Memory B cell (primary cell): ENCODE data around the gene NAA40.
"Not testable (repeated sequence)": the region's sequence is repeated elsewhere in the genome, so short reads cannot be mapped to it uniquely, and the experiment has no call there.

Source experiments
- ATAC-seq: fragments of 150-1000 bp; cut with Tn5 transposase; 2 replicates; pipeline ENCODE4 v1.10.0; 2021; ENCODE audit warnings: low read depth, mild to moderate bottlenecking, moderate library complexity
- DNase-seq, 2 donors: peaks; one replicate each; pipeline ENCODE4 v3.0.0; 2022; ENCODE audit warnings: low spot score in 2 of 2
- H3K27ac Mint-ChIP-seq: one replicate; pipeline ENCODE4 v1.8.0; 2022; ENCODE audit warnings: mild to moderate bottlenecking, moderate library complexity, mixed read lengths
- H3K27me3 Mint-ChIP-seq: one replicate; pipeline ENCODE4 v1.8.0; 2022; ENCODE audit warnings: mixed read lengths
- H3K36me3 Mint-ChIP-seq: one replicate; pipeline ENCODE4 v1.8.0; 2022; ENCODE audit warnings: mild to moderate bottlenecking, mixed read lengths
- H3K4me1 Mint-ChIP-seq: one replicate; pipeline ENCODE4 v1.8.0; 2022; ENCODE audit warnings: mixed read lengths
- H3K4me3 Mint-ChIP-seq: one replicate; pipeline ENCODE4 v1.8.0; 2022; ENCODE audit warnings: mild to moderate bottlenecking, moderate library complexity, mixed read lengths
- H3K9me3 Mint-ChIP-seq: one replicate; pipeline ENCODE4 v1.8.0; 2022; ENCODE audit warnings: mixed read lengths

NAA40 gene

DNA sequence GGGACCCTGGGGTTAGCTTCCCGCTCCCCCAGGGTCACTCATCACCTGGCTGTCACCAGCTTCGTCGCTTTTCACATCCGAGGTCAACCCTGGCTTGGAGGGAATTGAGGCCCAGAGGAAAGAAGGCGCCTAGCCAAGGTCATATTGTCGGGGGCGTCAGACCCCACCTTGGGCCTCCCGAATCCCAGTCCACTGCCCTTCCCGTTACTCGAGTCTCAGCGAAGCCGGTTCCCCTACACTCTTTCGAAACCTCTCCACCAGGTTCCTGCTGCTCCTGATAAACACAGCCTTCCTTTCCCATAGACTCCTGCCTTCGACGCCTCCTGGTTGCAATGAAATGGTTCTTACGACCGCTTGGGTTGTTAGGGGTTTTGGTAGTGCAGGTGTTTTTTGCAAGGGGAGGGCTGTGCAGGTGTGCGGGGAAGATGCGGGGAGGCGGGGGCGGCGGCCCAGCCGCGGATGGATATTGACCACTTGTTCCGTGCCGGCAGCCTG is 642 bp downstream of the NAA40 start:
- Mint-ChIP-seq H3K4me3 (peak overlapping the region; percentile 95), H3K27me3 (no peaks in the 10 kb centered on the region), H3K9me3 (no peaks in the 10 kb centered on the region), H3K4me1 (peaks cover 27% of the 10 kb centered on the region), H3K27ac (peak overlapping the region; percentile 76), H3K36me3 (peaks cover 2% of the 10 kb centered on the region)
- ATAC-seq (no peak), DNase-seq (no peak)

DNA sequence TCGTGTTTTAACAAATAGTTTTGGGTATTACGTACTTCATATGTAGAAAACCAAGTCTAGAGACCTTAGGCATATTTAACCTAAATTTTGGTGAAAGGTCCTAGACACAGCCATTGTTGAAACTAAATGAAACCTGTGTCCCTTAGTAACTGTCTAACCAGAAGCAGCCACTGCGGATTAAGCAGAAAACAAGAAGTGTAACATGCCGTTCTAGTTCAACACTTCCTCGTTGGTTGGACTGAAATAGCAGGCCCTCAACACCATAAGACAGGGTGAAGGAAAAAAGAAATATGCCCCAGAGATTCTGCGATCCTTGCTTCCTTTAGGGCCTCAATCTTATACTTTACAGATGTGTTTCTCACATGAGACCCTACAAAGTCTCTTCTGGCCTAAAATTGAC is 2.0 kb downstream of the NAA40 start:
- Mint-ChIP-seq H3K27me3 (no peaks in the 10 kb centered on the region), H3K27ac (peak overlapping the region; percentile 87), H3K36me3 (peaks cover 2% of the 10 kb centered on the region), H3K4me1 (peaks cover 27% of the 10 kb centered on the region), H3K9me3 (no peaks in the 10 kb centered on the region), H3K4me3 (peak overlapping the region; percentile 73)
- DNase-seq, result no peak
- peak; percentile 15 for ATAC-seq

DNA sequence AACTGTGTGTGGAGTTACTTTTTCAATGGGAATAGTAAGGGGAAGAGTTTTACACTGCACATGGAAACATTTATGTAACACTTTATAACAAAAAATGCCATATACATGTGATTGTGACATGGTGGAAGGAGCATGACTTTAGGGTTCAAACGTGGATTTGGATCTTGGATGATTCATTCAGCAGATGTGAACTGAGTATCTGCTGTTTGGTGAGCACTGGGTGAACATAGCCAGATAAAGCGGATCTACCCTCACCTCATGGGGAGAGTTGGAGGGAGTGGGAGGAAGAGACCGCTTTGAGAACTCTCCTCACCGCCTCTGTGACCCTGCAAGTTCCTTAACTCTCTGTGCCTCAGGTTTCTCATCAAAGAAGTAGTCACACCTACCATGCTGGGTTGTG is 3.1 kb downstream of the NAA40 start:
- Mint-ChIP-seq H3K4me1 (peaks cover 26% of the 10 kb centered on the region), H3K36me3 (peaks cover 2% of the 10 kb centered on the region), H3K27ac (peak overlapping the region; percentile 87), H3K9me3 (no peaks in the 10 kb centered on the region), H3K27me3 (no peaks in the 10 kb centered on the region), H3K4me3 (no peak overlapping the region)
- ATAC-seq (no peak), DNase-seq (no peak)

DNA sequence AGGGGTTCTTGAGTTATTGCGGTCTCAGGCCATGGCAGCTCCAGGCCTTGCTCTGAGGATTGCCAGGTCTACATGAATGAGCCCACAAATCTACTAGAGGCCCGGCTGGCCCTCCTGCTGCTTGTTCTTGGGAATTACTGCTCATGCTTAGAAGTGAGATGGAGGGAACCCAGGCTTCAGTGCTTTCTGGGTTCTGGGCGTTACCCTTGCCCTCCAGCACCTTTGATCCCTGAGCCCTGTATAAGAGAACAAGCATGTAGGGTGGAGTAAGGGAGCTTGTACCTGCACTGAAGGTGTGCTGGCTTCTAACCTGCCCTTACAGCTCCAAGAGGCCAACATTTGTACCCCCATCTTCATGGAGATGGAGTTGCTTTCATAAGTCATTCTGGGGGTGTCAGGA is 4.0 kb downstream of the NAA40 start:
- H3K4me3 Mint-ChIP-seq, result no peak overlapping the region
- ATAC-seq (no peak), DNase-seq (no peak)
- H3K27me3 Mint-ChIP-seq, result no peaks in the 10 kb centered on the region
- no peaks in the 10 kb centered on the region for H3K9me3 Mint-ChIP-seq
- H3K27ac Mint-ChIP-seq, result no peak overlapping the region
- peaks cover 2% of the 10 kb centered on the region for H3K36me3 Mint-ChIP-seq
- peaks cover 26% of the 10 kb centered on the region for H3K4me1 Mint-ChIP-seq

DNA sequence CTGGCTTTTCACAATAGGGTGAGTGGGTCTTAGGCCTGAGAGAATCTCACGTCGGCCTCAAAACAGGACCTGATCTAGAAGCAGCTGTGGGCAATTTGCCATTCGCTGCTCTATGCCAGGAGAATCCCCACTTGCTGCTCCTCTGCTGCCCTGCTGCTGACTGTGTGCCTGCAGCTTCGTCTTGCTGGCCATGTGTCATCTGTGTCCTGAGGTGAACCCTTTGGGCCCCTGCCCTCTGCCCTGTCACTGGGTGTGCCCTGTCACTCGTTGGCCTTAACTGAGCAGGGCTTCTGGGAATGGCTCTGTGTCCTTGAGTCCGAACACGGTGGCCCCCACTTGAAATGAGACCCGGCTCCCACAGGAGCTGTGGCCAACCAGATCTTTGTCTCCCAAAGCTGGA is 6.2 kb downstream of the NAA40 start:
- H3K36me3 Mint-ChIP-seq, result peaks cover 2% of the 10 kb centered on the region
- no peak overlapping the region for H3K27ac Mint-ChIP-seq
- peaks cover 18% of the 10 kb centered on the region for H3K4me1 Mint-ChIP-seq
- ATAC-seq (no peak), DNase-seq (no peak)
- no peaks in the 10 kb centered on the region for H3K27me3 Mint-ChIP-seq
- H3K9me3 Mint-ChIP-seq, result no peaks in the 10 kb centered on the region
- no peak overlapping the region for H3K4me3 Mint-ChIP-seq

DNA sequence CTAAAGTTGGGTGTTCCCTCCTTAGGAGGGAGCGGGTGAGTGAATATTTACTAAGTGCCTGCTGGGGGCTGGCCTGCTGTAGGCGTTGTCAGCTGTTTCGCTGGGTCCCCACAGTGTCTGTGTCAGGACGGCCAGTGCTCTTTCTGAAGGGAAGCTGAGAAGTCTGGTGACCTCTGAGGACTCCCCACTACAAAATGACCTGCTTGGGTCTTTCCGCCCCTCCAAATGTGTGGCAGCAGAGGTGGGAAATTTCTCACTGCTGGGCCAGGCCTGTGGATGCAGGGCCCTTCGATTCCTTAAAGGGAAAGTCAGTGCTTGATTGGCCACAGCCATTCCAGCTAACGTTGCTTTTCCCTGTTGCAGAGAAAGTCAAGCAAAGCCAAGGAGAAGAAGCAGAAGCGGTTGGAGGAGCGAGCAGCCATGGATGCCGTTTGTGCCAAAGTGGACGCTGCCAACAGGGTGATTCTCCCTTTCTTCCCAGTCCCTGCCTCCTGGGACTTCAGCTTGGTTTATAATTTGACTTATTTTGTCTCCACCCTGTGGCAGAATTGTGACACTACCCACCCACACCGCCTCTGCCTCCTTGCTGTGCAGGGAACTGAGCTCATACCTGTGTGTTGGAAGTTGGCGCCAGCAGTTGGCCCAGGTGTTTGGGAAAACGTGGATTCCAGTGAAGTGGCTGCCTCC is 6.8 kb downstream of the NAA40 start:
- Mint-ChIP-seq H3K36me3 (peaks cover 2% of the 10 kb centered on the region), H3K9me3 (no peaks in the 10 kb centered on the region), H3K27me3 (no peaks in the 10 kb centered on the region), H3K4me1 (peaks cover 14% of the 10 kb centered on the region), H3K4me3 (no peak overlapping the region), H3K27ac (no peak overlapping the region)
- peak; percentile 71 for ATAC-seq
- peak; percentile 31 to 33 for DNase-seq

DNA sequence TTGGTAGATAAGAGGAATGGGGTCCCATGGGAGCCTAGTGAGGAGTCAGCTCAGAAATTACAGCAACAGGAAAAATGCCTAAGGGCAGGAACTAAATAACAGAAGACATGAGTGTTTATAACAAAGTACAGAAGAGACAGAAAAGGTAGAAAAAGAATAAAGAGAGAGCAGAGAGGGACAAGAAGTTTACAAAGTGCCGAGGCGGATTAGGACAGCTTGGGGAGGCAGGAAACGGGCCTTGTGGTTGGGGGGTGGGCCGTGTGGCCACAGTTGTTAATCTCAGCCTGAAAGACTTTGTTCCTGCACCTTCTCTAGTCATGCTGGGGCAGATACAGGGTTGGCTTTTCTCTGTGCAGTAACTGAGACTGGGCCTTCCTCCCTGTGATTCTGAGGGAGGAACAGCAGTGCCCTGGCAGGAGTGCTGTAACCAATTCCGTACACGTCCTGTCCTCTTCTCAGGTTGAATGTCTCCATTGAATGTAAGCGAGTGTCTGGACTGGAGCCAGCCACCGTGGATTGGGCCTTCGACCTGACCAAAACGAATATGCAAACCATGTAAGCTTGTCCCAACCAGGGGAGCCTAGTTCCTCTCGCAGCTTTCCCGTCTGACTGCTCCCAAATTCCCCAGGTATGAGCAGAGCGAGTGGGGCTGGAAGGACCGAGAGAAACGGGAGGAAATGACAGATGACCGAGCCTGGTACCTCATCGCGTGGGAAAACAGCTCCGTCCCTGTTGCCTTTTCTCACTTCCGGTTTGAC is 13.2 kb downstream of the NAA40 start:
- Mint-ChIP-seq H3K27me3 (no peaks in the 10 kb centered on the region), H3K4me1 (peaks cover 13% of the 10 kb centered on the region), H3K4me3 (peak overlapping the region; percentile 24), H3K9me3 (no peaks in the 10 kb centered on the region), H3K36me3 (peaks cover 21% of the 10 kb centered on the region), H3K27ac (peak overlapping the region; percentile 26)
- ATAC-seq (peak; percentile 24), DNase-seq (no peak)

DNA sequence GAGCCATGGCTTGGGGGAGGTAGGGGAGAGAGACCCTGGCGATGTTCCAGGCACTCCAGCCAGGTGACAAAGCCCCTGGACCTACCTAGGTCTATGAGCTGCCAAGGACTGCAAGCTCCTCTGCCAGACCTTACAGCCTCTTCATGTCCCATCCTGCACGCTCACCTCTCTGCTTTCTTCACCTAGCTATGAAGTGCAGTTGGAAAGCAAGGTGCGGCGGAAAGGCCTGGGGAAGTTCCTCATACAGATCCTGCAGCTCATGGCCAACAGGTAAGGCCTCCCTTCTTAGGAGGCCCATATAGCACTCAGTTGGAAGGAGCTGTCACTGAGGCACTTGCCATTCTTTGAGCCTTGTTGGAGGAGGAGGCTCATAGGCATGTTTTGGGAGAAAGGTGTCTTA is 13.8 kb downstream of the NAA40 start:
- DNase-seq (no peak), ATAC-seq (no peak)
- Mint-ChIP-seq H3K36me3 (peaks cover 21% of the 10 kb centered on the region), H3K4me3 (no peak overlapping the region), H3K27ac (no peak overlapping the region), H3K4me1 (peaks cover 13% of the 10 kb centered on the region), H3K9me3 (no peaks in the 10 kb centered on the region), H3K27me3 (no peaks in the 10 kb centered on the region)

DNA sequence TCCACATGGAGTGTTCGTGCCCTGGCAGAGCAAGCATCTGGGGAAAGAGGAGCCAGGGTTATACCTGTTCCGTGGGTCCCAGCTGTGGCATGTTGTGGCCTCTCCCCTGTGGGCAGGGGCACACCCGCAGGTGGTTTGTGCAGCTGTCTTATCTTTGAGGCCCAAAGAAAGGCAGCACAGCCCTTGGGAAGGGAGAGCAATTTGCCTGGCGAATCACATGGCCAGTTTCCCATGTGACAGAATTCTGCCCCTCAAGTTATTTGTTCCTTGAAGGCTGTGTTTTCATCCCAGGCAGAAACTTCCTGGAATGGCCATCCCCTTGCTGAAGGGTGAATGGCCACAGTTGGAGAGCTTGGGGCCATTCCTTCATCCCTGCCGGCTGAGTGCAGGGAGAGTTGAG is 19.2 kb downstream of the NAA40 start:
- no peak overlapping the region for H3K27ac Mint-ChIP-seq
- ATAC-seq (no peak), DNase-seq (no peak)
- H3K4me3 Mint-ChIP-seq, result no peak overlapping the region
- H3K27me3 Mint-ChIP-seq, result no peaks in the 10 kb centered on the region
- H3K36me3 Mint-ChIP-seq, result peaks cover 19% of the 10 kb centered on the region
- peaks cover 2% of the 10 kb centered on the region for H3K4me1 Mint-ChIP-seq
- H3K9me3 Mint-ChIP-seq, result no peaks in the 10 kb centered on the region

DNA sequence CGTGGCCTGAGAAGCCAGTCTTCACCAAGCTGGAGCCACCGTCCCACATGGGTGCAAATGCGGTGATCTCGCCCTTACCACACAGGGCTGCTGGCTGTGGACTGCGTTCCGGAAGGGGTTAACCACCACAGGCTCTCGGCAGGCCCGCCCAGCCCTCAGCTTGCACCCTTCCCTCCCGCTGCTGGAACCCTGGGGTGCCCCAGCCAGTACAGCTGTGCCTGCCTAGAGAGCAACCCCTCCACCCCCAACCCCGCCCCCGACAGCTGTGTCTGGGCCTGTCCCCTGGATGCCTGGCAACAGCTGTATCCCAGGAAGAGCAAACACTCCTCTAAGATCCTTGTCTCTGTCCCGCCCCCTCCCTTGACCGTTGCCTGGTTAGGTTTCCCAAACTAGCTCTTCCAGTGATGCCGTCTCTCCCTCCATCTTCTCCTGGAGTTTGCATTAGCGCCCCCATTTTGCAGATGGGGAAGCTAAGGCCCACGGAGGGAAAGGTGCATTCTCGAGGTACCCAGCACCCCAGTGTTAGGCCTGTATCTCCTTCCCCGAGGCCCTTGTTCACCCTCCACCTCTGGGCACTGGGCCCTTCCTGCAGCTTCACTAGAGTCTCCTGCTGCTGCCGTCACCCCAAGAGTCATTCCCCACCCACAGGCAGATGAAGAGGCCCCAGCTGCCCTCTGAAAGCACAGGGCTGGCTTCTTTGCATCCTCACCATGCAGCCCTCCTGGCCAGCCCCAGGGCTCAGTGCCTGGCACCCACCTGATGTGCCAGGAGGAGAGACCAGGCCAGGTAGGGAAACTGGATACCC is 23.0 kb downstream of the NAA40 start:
- DNase-seq (no peak), ATAC-seq (peak; percentile 21)
- no peak overlapping the region for H3K4me3 Mint-ChIP-seq

DNA sequence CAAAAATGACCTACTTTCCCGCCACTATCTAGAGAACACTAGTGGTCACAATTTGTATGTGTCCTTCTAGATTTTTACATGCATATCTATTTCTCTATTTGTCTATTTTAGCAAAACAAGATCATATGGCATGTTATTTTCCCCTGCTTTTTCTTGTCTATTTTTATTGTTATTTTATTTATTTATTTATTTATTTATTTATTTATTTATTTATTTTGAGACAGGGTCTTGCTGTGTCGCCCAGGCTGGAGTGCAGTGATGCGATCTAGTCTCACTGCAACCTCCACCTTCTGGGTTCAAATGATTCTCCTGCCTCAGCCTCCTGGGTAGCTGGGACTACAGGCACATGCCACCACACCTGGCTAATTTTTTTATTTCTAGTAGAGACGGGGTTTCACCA is 25.1 kb downstream of the NAA40 start:
- not testable (repeated sequence) for H3K4me3 Mint-ChIP-seq, DNase-seq, H3K4me1 Mint-ChIP-seq

More for the DNA sequence above, 23.0 kb downstream of the NAA40 start:
- no peaks in the 10 kb centered on the region for H3K27me3 Mint-ChIP-seq
- peaks cover 2% of the 10 kb centered on the region for H3K4me1 Mint-ChIP-seq
- no peaks in the 10 kb centered on the region for H3K9me3 Mint-ChIP-seq
- H3K36me3 Mint-ChIP-seq, result no peaks in the 10 kb centered on the region
- H3K27ac Mint-ChIP-seq, result no peak overlapping the region

DNA sequence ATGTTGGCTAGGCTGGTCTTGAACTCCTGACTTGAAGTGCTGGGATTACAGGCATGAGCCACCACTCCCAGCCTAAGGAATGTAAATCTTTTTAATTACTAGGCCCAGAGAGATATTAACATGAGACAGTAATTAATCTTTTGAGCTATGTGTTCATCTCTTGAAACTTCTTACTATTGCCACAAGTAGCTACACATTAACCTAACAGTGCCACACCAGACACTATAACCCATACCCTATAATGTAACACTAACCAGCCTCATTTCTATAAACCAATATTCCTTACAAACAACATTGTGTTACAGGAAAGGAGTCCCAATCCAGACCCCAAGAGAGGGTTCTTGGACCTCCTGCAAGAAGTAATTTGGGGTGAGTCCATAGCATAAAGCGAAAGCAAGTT is 27.6 kb downstream of the NAA40 start:
- Mint-ChIP-seq H3K4me1 (no peaks in the 10 kb centered on the region), H3K27me3 (peaks cover 5% of the 10 kb centered on the region), H3K9me3 (no peaks in the 10 kb centered on the region), H3K36me3 (peaks cover 2% of the 10 kb centered on the region), H3K4me3 (no peak overlapping the region), H3K27ac (no peak overlapping the region)
- ATAC-seq (no peak), DNase-seq (no peak)

More for the DNA sequence above, 25.1 kb downstream of the NAA40 start:
- ATAC-seq, H3K36me3 Mint-ChIP-seq, H3K27ac Mint-ChIP-seq, H3K9me3 Mint-ChIP-seq, H3K27me3 Mint-ChIP-seq: not testable (repeated sequence)

DNA sequence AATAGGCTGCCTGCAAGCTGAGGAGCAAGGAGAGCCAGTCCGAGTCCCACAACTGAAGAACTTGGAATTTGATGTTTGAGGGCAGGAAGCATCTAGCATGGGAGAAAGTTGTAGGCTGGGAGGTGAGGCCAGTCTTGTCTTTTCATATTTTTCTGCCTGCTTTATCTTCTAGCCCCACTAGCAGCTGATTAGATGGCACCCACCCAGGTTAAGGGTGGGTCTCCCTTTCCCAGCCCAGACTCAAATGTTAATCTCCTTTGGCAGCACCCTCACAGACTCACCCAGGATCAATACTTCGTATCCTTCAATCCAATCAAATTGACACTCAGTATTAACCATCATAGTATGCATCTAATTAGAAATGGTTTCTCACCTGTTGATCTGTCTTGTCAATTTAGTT is 30.7 kb downstream of the NAA40 start:
- Mint-ChIP-seq H3K9me3 (no peaks in the 10 kb centered on the region), H3K4me1 (no peaks in the 10 kb centered on the region), H3K36me3 (peaks cover 2% of the 10 kb centered on the region), H3K27ac (no peak overlapping the region), H3K4me3 (no peak overlapping the region), H3K27me3 (peaks cover 5% of the 10 kb centered on the region)
- DNase-seq, result no peak
- no peak for ATAC-seq

DNA sequence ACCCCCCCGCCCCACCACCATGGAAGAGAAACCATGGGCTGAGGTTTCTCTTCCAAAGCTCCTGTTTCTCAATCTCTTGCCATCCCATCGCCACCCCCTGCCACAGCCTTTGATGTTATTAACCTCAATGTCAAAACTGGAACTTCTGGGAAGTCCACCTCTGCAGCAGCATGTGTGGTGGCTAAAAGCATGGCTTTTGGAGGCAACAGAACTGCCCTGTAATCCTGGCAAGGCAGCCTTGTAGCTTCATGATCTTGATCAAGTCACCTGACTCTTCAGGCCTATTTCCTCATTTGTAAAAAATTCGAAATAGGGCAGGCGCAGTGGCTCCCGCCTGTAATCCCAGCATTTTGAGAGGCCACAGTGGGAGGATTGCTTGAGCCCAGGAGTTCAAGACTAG is 32.1 kb downstream of the NAA40 start:
- DNase-seq (no peak), ATAC-seq (no peak)
- Mint-ChIP-seq H3K27me3 (peaks cover 5% of the 10 kb centered on the region), H3K4me3 (no peak overlapping the region), H3K9me3 (no peaks in the 10 kb centered on the region), H3K27ac (no peak overlapping the region), H3K36me3 (peaks cover 2% of the 10 kb centered on the region), H3K4me1 (peaks cover 3% of the 10 kb centered on the region)
